ENCODE results near the gene ATP11A.

ATP11A gene

GRCh38 chr13:112741835-112742570 lies 52.2 kb downstream of the ATP11A start:
- Histone ChIP-seq H3K36me3 (ENCODE audit: control insufficient read depth, insufficient read depth, low read length, severe bottlenecking) (no peaks in the 10 kb centered on the region), H3K4me3 (ENCODE audit: low read length) (no peak overlapping the region), H3K9me3 (ENCODE audit: control insufficient read depth, low read length) (no peaks in the 10 kb centered on the region), H3K27me3 (replicated peaks; ENCODE audit: control insufficient read depth, insufficient read depth, low read length) (no peaks in the 10 kb centered on the region), H3K4me1 (ENCODE audit: control insufficient read depth, insufficient read depth, low read length) (peaks cover 29% of the 10 kb centered on the region), H3K9ac (ENCODE audit: low read length) (no peak overlapping the region)
- DNase-seq (ENCODE audit: low read depth) = no peak

GRCh38 chr13:112742583-112742982 lies 52.7 kb downstream of the ATP11A start:
- no peaks in the 10 kb centered on the region for H3K36me3 ChIP-seq (ENCODE audit: control insufficient read depth, insufficient read depth, low read length, severe bottlenecking)
- no peak for DNase-seq (ENCODE audit: low read depth)

GRCh38 chr13:112743451-112744167 lies 53.8 kb downstream of the ATP11A start:
- Histone ChIP-seq H3K36me3 (ENCODE audit: control insufficient read depth, insufficient read depth, low read length, severe bottlenecking) (no peaks in the 10 kb centered on the region), H3K4me3 (ENCODE audit: low read length) (no peak overlapping the region), H3K4me1 (ENCODE audit: control insufficient read depth, insufficient read depth, low read length) (peaks cover 29% of the 10 kb centered on the region), H3K9me3 (ENCODE audit: control insufficient read depth, low read length) (no peaks in the 10 kb centered on the region), H3K27me3 (replicated peaks; ENCODE audit: control insufficient read depth, insufficient read depth, low read length) (no peaks in the 10 kb centered on the region), H3K9ac (ENCODE audit: low read length) (no peak overlapping the region)
- DNase-seq (ENCODE audit: low read depth) = no peak

More at GRCh38 chr13:112742583-112742982, 52.7 kb downstream of the ATP11A start:
- H3K9ac ChIP-seq (ENCODE audit: low read length) = no peak overlapping the region
- H3K27me3 ChIP-seq (replicated peaks; ENCODE audit: control insufficient read depth, insufficient read depth, low read length) = no peaks in the 10 kb centered on the region
- H3K4me1 ChIP-seq (ENCODE audit: control insufficient read depth, insufficient read depth, low read length) = peaks cover 29% of the 10 kb centered on the region
- H3K9me3 ChIP-seq (ENCODE audit: control insufficient read depth, low read length) = no peaks in the 10 kb centered on the region
- H3K4me3 ChIP-seq (ENCODE audit: low read length) = no peak overlapping the region

GRCh38 chr13:112744168-112745021 lies 54.6 kb downstream of the ATP11A start:
- peaks cover 32% of the 10 kb centered on the region for H3K4me1 ChIP-seq (ENCODE audit: control insufficient read depth, insufficient read depth, low read length)
- peak overlapping the region; percentile 44 for H3K4me3 ChIP-seq (ENCODE audit: low read length)
- H3K27me3 ChIP-seq (replicated peaks; ENCODE audit: control insufficient read depth, insufficient read depth, low read length) = no peaks in the 10 kb centered on the region
- H3K36me3 ChIP-seq (ENCODE audit: control insufficient read depth, insufficient read depth, low read length, severe bottlenecking) = no peaks in the 10 kb centered on the region
- peak overlapping the region; percentile 2 for H3K9ac ChIP-seq (ENCODE audit: low read length)
- DNase-seq (ENCODE audit: low read depth) = peak; percentile 19
- H3K9me3 ChIP-seq (ENCODE audit: control insufficient read depth, low read length) = no peaks in the 10 kb centered on the region

- no peak for DNase-seq (ENCODE audit: low read depth)
- Histone ChIP-seq H3K4me3 (ENCODE audit: low read length) (no peak overlapping the region), H3K4me1 (ENCODE audit: control insufficient read depth, insufficient read depth, low read length) (peaks cover 23% of the 10 kb centered on the region), H3K27me3 (replicated peaks; ENCODE audit: control insufficient read depth, insufficient read depth, low read length) (no peaks in the 10 kb centered on the region), H3K36me3 (ENCODE audit: control insufficient read depth, insufficient read depth, low read length, severe bottlenecking) (no peaks in the 10 kb centered on the region), H3K9me3 (ENCODE audit: control insufficient read depth, low read length) (no peaks in the 10 kb centered on the region), H3K9ac (ENCODE audit: low read length) (no peak overlapping the region)
Observed at GRCh38 chr13:112746044-112746443, 56.2 kb downstream of the ATP11A start.

DNA sequence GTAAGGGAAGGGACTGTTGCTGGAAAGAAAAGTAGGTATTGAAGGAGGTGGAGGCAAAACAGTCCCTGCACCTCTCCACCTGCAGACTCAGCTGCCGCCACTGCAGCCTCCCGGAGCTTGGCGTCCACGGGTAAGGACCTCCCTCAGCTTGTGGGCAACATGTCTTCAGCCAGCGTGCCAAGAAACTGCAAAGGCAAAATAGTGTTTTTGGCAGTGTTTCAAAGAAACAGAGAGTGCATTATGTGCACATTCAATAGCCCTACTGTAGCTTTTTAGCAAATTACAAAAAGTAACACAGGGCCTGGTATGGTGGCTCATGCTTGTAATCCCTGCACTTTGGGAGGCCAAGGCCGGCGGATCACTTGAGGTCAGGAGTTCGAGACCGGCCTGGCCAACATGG lies 57.4 kb downstream of the ATP11A start:
- DNase-seq (ENCODE audit: low read depth) = no peak

GRCh38 chr13:112748947-112749735 lies 59.3 kb downstream of the ATP11A start:
- DNase-seq (ENCODE audit: low read depth) = no peak
- peaks cover 16% of the 10 kb centered on the region for H3K4me1 ChIP-seq (ENCODE audit: control insufficient read depth, insufficient read depth, low read length)
- no peaks in the 10 kb centered on the region for H3K36me3 ChIP-seq (ENCODE audit: control insufficient read depth, insufficient read depth, low read length, severe bottlenecking)
- no peaks in the 10 kb centered on the region for H3K9me3 ChIP-seq (ENCODE audit: control insufficient read depth, low read length)
- peak overlapping the region; percentile 31 for H3K4me3 ChIP-seq (ENCODE audit: low read length)
- no peak overlapping the region for H3K9ac ChIP-seq (ENCODE audit: low read length)
- no peaks in the 10 kb centered on the region for H3K27me3 ChIP-seq (replicated peaks; ENCODE audit: control insufficient read depth, insufficient read depth, low read length)

More for the DNA sequence above, 57.4 kb downstream of the ATP11A start:
- Histone ChIP-seq H3K27me3 (replicated peaks; ENCODE audit: control insufficient read depth, insufficient read depth, low read length) (no peaks in the 10 kb centered on the region), H3K36me3 (ENCODE audit: control insufficient read depth, insufficient read depth, low read length, severe bottlenecking) (no peaks in the 10 kb centered on the region), H3K9ac (ENCODE audit: low read length) (no peak overlapping the region), H3K9me3 (ENCODE audit: control insufficient read depth, low read length) (no peaks in the 10 kb centered on the region), H3K4me1 (ENCODE audit: control insufficient read depth, insufficient read depth, low read length) (peaks cover 18% of the 10 kb centered on the region), H3K4me3 (ENCODE audit: low read length) (no peak overlapping the region)

- H3K9me3 ChIP-seq (ENCODE audit: control insufficient read depth, low read length) = no peaks in the 10 kb centered on the region
- no peak for DNase-seq (ENCODE audit: low read depth)
- no peak overlapping the region for H3K4me3 ChIP-seq (ENCODE audit: low read length)
- no peaks in the 10 kb centered on the region for H3K27me3 ChIP-seq (replicated peaks; ENCODE audit: control insufficient read depth, insufficient read depth, low read length)
- no peak overlapping the region for H3K9ac ChIP-seq (ENCODE audit: low read length)
- H3K36me3 ChIP-seq (ENCODE audit: control insufficient read depth, insufficient read depth, low read length, severe bottlenecking) = no peaks in the 10 kb centered on the region
- peaks cover 5% of the 10 kb centered on the region for H3K4me1 ChIP-seq (ENCODE audit: control insufficient read depth, insufficient read depth, low read length)
Observed at GRCh38 chr13:112750570-112750969, 60.7 kb downstream of the ATP11A start.

- H3K4me1 ChIP-seq (ENCODE audit: control insufficient read depth, insufficient read depth, low read length) = peaks cover 5% of the 10 kb centered on the region
- H3K9me3 ChIP-seq (ENCODE audit: control insufficient read depth, low read length) = no peaks in the 10 kb centered on the region
- H3K36me3 ChIP-seq (ENCODE audit: control insufficient read depth, insufficient read depth, low read length, severe bottlenecking) = no peaks in the 10 kb centered on the region
- H3K9ac ChIP-seq (ENCODE audit: low read length) = no peak overlapping the region
- no peak for DNase-seq (ENCODE audit: low read depth)
- H3K4me3 ChIP-seq (ENCODE audit: low read length) = no peak overlapping the region
- no peaks in the 10 kb centered on the region for H3K27me3 ChIP-seq (replicated peaks; ENCODE audit: control insufficient read depth, insufficient read depth, low read length)
Observed at GRCh38 chr13:112751617-112752016, 61.8 kb downstream of the ATP11A start.

GRCh38 chr13:112752211-112752610 lies 62.4 kb downstream of the ATP11A start:
- no peak overlapping the region for H3K4me3 ChIP-seq (ENCODE audit: low read length)
- H3K9me3 ChIP-seq (ENCODE audit: control insufficient read depth, low read length) = no peaks in the 10 kb centered on the region
- no peaks in the 10 kb centered on the region for H3K27me3 ChIP-seq (replicated peaks; ENCODE audit: control insufficient read depth, insufficient read depth, low read length)
- DNase-seq (ENCODE audit: low read depth) = no peak
- H3K36me3 ChIP-seq (ENCODE audit: control insufficient read depth, insufficient read depth, low read length, severe bottlenecking) = no peaks in the 10 kb centered on the region
- peaks cover 5% of the 10 kb centered on the region for H3K4me1 ChIP-seq (ENCODE audit: control insufficient read depth, insufficient read depth, low read length)
- no peak overlapping the region for H3K9ac ChIP-seq (ENCODE audit: low read length)
